ENCODE measurements around the gene KLK3.

- TF ChIP-seq POLR2AphosphoS5 (IDR thresholded peaks at IDR 0.05; ENCODE audit: borderline replicate concordance, low read depth, low read length): no peak
- TF ChIP-seq EZH2 (IDR thresholded peaks at IDR 0.05): no peak
- no peak for TF ChIP-seq FOXP2 (optimal IDR thresholded peaks at IDR 0.05; ENCODE audit: control extremely low read depth, extremely low read length, insufficient read depth)
Measured at GRCh38 chr19:50831026-50831396, 23.7 kb upstream of the KLK3 start.
